Measurements from ENCODE around the gene IRF7. TPM values are rescaled to one million over a fixed set of nuclear protein-coding genes. Genes with fewer than 3 reads are reported as not detected.

Gene IRF7
- total RNA-seq, 1 experiment from 2014 or later = 15.2 TPM

- no peaks in the 10 kb centered on the region for H3K79me2 ChIP-seq (ENCODE audit: insufficient read depth, low read length)
- no peaks in the 10 kb centered on the region for H3K4me1 ChIP-seq (ENCODE audit: control insufficient read depth in 1 of 2, insufficient read depth in 2 of 2, low read length in 2 of 2)
- no peaks in the 10 kb centered on the region for H3K27me3 ChIP-seq (ENCODE audit: insufficient read depth, low read length)
- no peak overlapping the region for H3K27ac ChIP-seq (ENCODE audit: low read depth, low read length)
- BruUV-seq (replicated peaks) = no TSS peak
- intact Hi-C loops (cut with micrococcal nuclease) = no loop called here
- ChIA-PET CTCF (no interaction called here), POLR2A (no interaction called here), RAD21 (ENCODE audit: low non-redundant PET in 1 of 2, low total read pairs in 2 of 2, uncharacterized antibody in 2 of 2, unreplicated experiment in 2 of 2) (no interaction called here)
- H2AFZ ChIP-seq (ENCODE audit: low read depth, low read length, poor library complexity, severe bottlenecking) = no peak overlapping the region
- no peaks in the 10 kb centered on the region; a peak in 1 of 4 replicates for H3K36me3 ChIP-seq (ENCODE audit: control insufficient read depth in 1 of 2, insufficient read depth in 2 of 2, low read length in 2 of 2)
- ATAC-seq (no peak), DNase-seq (ENCODE audit: low read depth, low spot score) (no peak)
- no peak overlapping the region for H3K9ac ChIP-seq (ENCODE audit: low read length)
- TF ChIP-seq CBX3 (IDR thresholded peaks at IDR 0.05; ENCODE audit: low read depth) = no peak
- no peak for TF ChIP-seq EZH2 (IDR thresholded peaks at IDR 0.05)
- no peak for TF ChIP-seq ATF3 (IDR thresholded peaks at IDR 0.05)
- no peak for TF ChIP-seq REST (IDR thresholded peaks at IDR 0.05; ENCODE audit: low read depth)
- TF ChIP-seq EGR1 (IDR thresholded peaks at IDR 0.05; ENCODE audit: low read depth) = no peak
- no peak for TF ChIP-seq CEBPB (IDR thresholded peaks at IDR 0.05; ENCODE audit: low read depth)
- no peak for TF ChIP-seq POLR2AphosphoS5 (IDR thresholded peaks at IDR 0.05; ENCODE audit: low read depth, low read length)
- no peak for TF ChIP-seq SP1 (IDR thresholded peaks at IDR 0.05; ENCODE audit: low read depth)
- no peak for TF ChIP-seq FOSL1 (IDR thresholded peaks at IDR 0.05; ENCODE audit: low read depth)
- TF ChIP-seq SRF (IDR thresholded peaks at IDR 0.05; ENCODE audit: low read depth) = no peak
- TF ChIP-seq MAX (IDR thresholded peaks at IDR 0.05) = no peak
- no peak for TF ChIP-seq POLR2A (IDR thresholded peaks at IDR 0.05; ENCODE audit: borderline replicate concordance, extremely low read depth, insufficient read depth, insufficient read length)
- no peak for TF ChIP-seq TCF7L2 (IDR thresholded peaks at IDR 0.05; ENCODE audit: borderline replicate concordance, extremely low read depth, insufficient read depth, insufficient read length)
- no peak for TF ChIP-seq EZH2phosphoT487 (IDR thresholded peaks at IDR 0.05; ENCODE audit: borderline replicate concordance)
- no peak for TF ChIP-seq ZFX (IDR thresholded peaks at IDR 0.05)
- H4K20me1 ChIP-seq (ENCODE audit: insufficient read depth) = no peaks in the 10 kb centered on the region
- H3K4me3 ChIP-seq (replicated peaks in 1 of 2; ENCODE audit: low read depth in 1 of 2, low read length in 2 of 2) = no peak overlapping the region
- H3K4me2 ChIP-seq (ENCODE audit: low read length) = no peak overlapping the region
- no peaks in the 10 kb centered on the region for H3K9me3 ChIP-seq (ENCODE audit: control insufficient read depth in 1 of 2, insufficient read depth in 1 of 2, low read depth in 1 of 2, low read length in 2 of 2)
- no peaks in the 10 kb centered on the region for H3K9me2 ChIP-seq (ENCODE audit: insufficient read depth)
These were observed 21.5 kb upstream of the IRF7 start for GRCh38 chr11:637333-637592.
